MCF 10A (cell line): ENCODE measurements around the gene CAPG. TPM values are rescaled to one million over a fixed set of nuclear protein-coding genes. Genes with fewer than 3 reads are reported as not detected.
A peak's percentile ranks its signal among the peaks of the same experiment; 100 is the strongest.
"Not testable (repeated sequence)": the region's sequence is repeated elsewhere in the genome, so short reads cannot be mapped to it uniquely, and the experiment has no call there.

ENCODE experiments used
- BruUV-seq: library from RNA; stranded (reverse); fragments of 400-500 nt; replicated peaks from 2 replicates; lab custom pipeline; 2021; lab: Mats Ljungman, UMichigan
- CTCF ChIA-PET: fragments of 300-600 bp; sonication (Branson Sonifier 250); formaldehyde crosslinking; extraction: SDS; loops from one replicate; lab custom pipeline; 2021; ENCODE audit warnings: antibody characterized with exemption, inconsistent platforms; lab: Yijun Ruan, JAX
- POLR2A ChIA-PET: fragments of 300-600, 350-650 bp; sonication (Branson Sonifier 250); formaldehyde crosslinking; extraction: SDS; loops from one replicate; lab custom pipeline; 2020; ENCODE audit warnings: antibody characterized with exemption, inconsistent platforms; lab: Yijun Ruan, JAX
- DNase-seq: peaks from one replicate; pipeline ENCODE4 v3.0.0-alpha.2; 2018; ENCODE audit not compliant: unreplicated experiment
- H3K27ac Mint-ChIP-seq: one replicate; pipeline ENCODE4 v1.8.0; 2022; ENCODE audit warnings: mild to moderate bottlenecking, low read depth, mixed read lengths; ENCODE audit not compliant: unreplicated experiment
- H3K27me3 Mint-ChIP-seq: one replicate; pipeline ENCODE4 v1.8.0; 2022; ENCODE audit warnings: mixed read lengths; ENCODE audit not compliant: insufficient read depth, unreplicated experiment
- H3K36me3 Mint-ChIP-seq: one replicate; pipeline ENCODE4 v1.8.0; 2022; ENCODE audit warnings: mild to moderate bottlenecking, moderate library complexity, mixed read lengths; ENCODE audit not compliant: insufficient read depth, unreplicated experiment
- H3K4me1 Mint-ChIP-seq: one replicate; pipeline ENCODE4 v1.8.0; 2022; ENCODE audit warnings: mixed read lengths; ENCODE audit not compliant: insufficient read depth, unreplicated experiment
- H3K4me3 Mint-ChIP-seq: one replicate; pipeline ENCODE4 v1.8.0; 2022; ENCODE audit warnings: mild to moderate bottlenecking, moderate library complexity, mixed read lengths; ENCODE audit not compliant: unreplicated experiment
- H3K9me3 Mint-ChIP-seq: one replicate; pipeline ENCODE4 v1.8.0; 2022; ENCODE audit warnings: mixed read lengths; ENCODE audit not compliant: unreplicated experiment
- intact Hi-C: fragments of 100-400 bp; cut with micrococcal nuclease; formaldehyde crosslinking; loops from 2 replicates; pipeline ENCODE4 v1.14.1; 2022
- total RNA-seq: library from RNA; stranded (reverse); gene quantifications from 2 replicates; pipeline ENCODE4 v1.2.3, GENCODE V29; 2022
- TF ChIP-seq, protein P1 (sequence below): fragments of 200-600 bp; IDR thresholded peaks from one replicate; pipeline ENCODE4 v1.8.0; 2022; ENCODE audit warnings: antibody characterized with exemption, mild to moderate bottlenecking; ENCODE audit not compliant: unreplicated experiment

CAPG gene
- total RNA-seq, 1 experiment from 2014 or later, result 188 TPM

DNA sequence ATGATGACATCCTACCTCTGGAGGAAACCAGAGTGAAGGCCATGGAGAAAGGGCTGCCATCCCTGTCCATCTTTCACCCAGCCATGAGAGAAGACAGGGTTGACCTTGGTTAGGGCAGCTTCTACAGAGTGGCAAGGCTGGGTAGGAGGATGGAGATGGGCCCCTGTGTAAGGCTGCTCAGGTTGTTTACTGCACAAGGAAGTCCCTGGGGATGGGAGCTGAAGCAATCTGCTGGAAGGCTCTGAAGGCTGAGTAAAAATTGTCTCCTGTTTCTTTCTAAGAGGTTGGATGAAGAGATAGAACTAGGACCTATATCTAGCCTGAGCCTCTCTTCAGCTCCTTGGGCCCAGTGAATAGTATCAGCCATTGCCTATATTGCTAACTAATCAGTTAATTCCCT is 41.2 kb downstream of the CAPG start:
- DNase-seq, result no peak
- BruUV-seq, result no TSS peak
- Mint-ChIP-seq H3K27me3 (no peaks in the 10 kb centered on the region), H3K27ac (no peak overlapping the region), H3K4me1 (no peaks in the 10 kb centered on the region), H3K36me3 (peaks cover 20% of the 10 kb centered on the region), H3K4me3 (no peak overlapping the region), H3K9me3 (no peaks in the 10 kb centered on the region)
- intact Hi-C loops, result no loop called here
- ChIA-PET POLR2A (interaction anchor here (0.9 to 1.2 kb wide), 2 partner anchors 10 to 41 kb away, joined by 3 to 4 read pairs; partner anchors contain the start of gene TGOLN2), CTCF (no interaction called here)
- TF ChIP-seq, protein P1, sequence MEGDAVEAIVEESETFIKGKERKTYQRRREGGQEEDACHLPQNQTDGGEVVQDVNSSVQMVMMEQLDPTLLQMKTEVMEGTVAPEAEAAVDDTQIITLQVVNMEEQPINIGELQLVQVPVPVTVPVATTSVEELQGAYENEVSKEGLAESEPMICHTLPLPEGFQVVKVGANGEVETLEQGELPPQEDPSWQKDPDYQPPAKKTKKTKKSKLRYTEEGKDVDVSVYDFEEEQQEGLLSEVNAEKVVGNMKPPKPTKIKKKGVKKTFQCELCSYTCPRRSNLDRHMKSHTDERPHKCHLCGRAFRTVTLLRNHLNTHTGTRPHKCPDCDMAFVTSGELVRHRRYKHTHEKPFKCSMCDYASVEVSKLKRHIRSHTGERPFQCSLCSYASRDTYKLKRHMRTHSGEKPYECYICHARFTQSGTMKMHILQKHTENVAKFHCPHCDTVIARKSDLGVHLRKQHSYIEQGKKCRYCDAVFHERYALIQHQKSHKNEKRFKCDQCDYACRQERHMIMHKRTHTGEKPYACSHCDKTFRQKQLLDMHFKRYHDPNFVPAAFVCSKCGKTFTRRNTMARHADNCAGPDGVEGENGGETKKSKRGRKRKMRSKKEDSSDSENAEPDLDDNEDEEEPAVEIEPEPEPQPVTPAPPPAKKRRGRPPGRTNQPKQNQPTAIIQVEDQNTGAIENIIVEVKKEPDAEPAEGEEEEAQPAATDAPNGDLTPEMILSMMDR, result no peak

DNA sequence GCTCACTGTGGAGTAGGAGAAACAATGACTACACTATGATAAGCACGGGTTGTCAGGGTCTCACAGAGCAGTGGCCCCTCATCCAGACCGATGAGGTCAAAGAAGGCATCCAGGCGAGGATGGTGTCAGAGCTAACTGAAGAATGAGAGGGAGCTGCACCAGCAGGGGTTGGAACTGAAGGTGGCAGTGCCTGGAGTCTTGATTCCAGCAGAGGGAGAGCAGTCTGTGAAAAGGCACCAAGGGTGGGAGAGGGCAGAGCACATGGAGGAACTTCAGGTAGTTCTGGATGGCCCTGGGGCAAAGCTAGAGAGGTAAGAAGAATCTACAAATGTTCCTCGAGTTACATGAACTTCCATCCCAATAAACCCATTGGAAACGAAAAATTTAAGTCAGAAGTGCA is 43.0 kb downstream of the CAPG start:
- CTCF ChIA-PET, result no interaction called here
- BruUV-seq, result no TSS peak
- H3K36me3 Mint-ChIP-seq, result peaks cover 15% of the 10 kb centered on the region
- no peak overlapping the region for H3K4me3 Mint-ChIP-seq
- no peaks in the 10 kb centered on the region for H3K27me3 Mint-ChIP-seq
- H3K4me1 Mint-ChIP-seq, result no peaks in the 10 kb centered on the region
- TF ChIP-seq, protein P1, result no peak
- intact Hi-C loops, result no loop called here
- H3K9me3 Mint-ChIP-seq, result no peaks in the 10 kb centered on the region
- DNase-seq, result no peak
- POLR2A ChIA-PET, result no interaction called here
- no peak overlapping the region for H3K27ac Mint-ChIP-seq

DNA sequence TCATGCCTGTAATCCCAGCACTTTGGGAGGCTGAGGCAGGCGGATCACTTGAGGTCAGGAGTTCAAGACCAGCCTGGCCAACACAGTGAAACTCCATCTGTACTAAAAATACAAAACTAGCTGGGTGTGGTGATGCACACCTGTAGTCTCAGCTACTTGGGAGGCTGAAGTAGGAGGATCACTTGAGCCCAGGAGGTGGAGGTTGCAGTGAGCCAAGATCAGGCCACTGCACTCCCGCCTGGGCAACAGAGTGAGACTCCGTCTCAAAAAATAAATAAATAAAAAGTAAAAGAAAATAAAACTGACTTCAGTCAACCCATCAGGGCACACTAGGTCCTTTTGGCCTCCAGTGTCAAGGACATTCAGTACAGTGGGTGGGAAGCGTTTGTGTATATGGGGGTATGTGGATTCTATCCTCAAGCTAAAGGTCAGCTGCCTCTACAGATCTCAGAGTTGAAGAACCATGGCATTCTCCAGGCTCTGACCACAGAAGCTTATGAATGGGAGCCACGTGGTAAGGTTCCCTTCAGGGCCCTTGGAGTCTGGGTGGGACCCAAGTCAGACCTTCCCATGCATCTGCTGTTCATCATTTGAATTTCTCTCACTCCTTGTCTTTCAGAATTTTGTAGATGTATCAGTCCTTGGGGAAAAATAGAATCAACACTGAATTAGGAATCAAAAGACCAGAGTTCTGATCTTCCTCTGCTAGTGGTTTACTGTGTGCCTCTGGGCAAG is 47.3 kb downstream of the CAPG start:
- BruUV-seq, H3K4me3 Mint-ChIP-seq, intact Hi-C loops, H3K27me3 Mint-ChIP-seq, H3K9me3 Mint-ChIP-seq, H3K4me1 Mint-ChIP-seq, H3K27ac Mint-ChIP-seq, DNase-seq: not testable (repeated sequence)
- POLR2A ChIA-PET, result interaction anchor here (0.6 to 1.1 kb wide), 2 partner anchors 16 to 142 kb away, joined by 3 read pairs; no protein-coding TSS in a partner anchor
- CTCF ChIA-PET, result interaction anchor here (0.7 kb wide), 1 partner anchor 96 kb away, joined by 3 read pairs; no protein-coding TSS in a partner anchor
- peaks cover 46% of the 10 kb centered on the region for H3K36me3 Mint-ChIP-seq

DNA sequence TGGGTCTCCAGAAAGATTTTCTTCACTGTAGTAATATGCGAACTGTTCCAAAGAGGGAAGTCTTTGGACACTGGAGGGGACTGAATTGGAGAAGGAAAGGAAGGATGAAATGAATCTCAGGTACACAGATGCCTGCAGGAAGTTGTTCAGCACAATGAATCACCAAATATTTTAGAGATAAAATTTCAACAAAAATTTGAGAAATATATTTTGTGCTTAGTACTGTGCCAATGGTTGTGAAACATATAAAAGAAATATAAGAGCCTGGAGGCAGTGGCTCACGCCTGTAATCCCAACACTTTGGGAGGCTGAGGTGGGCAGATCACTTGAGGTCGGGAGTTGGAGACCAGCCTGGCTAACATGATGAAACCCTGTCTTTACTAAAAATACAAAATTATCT is 52.4 kb downstream of the CAPG start:
- peak; percentile 53 for DNase-seq
- ChIA-PET CTCF (interaction anchor here (1.1 kb wide), 1 partner anchor 18 kb away, joined by 3 read pairs; no protein-coding TSS in a partner anchor), POLR2A (interaction anchor here (1.3 to 1.5 kb wide), 2 partner anchors 62 to 79 kb away, joined by 3 to 4 read pairs; no protein-coding TSS in a partner anchor)
- intact Hi-C loops, result no loop called here
- Mint-ChIP-seq H3K27ac (no peak overlapping the region), H3K27me3 (no peaks in the 10 kb centered on the region), H3K36me3 (peaks cover 62% of the 10 kb centered on the region), H3K4me3 (no peak overlapping the region), H3K9me3 (no peaks in the 10 kb centered on the region), H3K4me1 (peaks cover 10% of the 10 kb centered on the region)
- TF ChIP-seq, protein P1, result no peak
- no TSS peak for BruUV-seq
